ENCODE data around the gene GADD45B.

Gene GADD45B, protein sequence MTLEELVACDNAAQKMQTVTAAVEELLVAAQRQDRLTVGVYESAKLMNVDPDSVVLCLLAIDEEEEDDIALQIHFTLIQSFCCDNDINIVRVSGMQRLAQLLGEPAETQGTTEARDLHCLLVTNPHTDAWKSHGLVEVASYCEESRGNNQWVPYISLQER

DNA sequence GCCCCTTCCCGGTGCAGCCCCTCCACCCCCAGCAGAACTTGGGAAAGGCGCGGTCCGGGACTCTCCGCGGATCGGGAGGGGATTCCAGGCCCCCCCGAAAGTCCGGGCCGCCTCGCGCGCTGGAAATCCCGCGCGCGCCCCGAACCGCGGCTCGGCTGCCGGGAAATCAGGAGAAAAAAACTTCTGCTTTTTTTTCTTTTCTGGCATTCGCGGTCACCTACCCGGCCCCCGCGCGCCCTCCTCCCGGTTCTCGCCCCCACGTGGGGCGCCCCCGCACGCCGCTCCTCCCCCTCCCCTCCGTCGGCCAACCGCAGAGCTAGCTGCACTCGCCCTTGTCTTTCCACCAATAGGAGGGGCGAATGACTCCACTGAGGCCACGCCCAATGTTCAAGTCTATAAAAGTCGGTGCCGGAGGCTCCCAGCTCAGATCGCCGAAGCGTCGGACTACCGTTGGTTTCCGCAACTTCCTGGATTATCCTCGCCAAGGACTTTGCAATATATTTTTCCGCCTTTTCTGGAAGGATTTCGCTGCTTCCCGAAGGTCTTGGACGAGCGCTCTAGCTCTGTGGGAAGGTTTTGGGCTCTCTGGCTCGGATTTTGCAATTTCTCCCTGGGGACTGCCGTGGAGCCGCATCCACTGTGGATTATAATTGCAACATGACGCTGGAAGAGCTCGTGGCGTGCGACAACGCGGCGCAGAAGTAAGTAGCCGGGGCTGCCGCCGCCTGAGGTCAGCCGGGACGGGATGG is at the start of gene GADD45B:
GADD45B (plus strand) TSS at position 426 of the 749 bp plus-strand sequence; CDS start at position 658, 232 bp downstream.
- DNase-seq, result peak; percentile 76

DNA sequence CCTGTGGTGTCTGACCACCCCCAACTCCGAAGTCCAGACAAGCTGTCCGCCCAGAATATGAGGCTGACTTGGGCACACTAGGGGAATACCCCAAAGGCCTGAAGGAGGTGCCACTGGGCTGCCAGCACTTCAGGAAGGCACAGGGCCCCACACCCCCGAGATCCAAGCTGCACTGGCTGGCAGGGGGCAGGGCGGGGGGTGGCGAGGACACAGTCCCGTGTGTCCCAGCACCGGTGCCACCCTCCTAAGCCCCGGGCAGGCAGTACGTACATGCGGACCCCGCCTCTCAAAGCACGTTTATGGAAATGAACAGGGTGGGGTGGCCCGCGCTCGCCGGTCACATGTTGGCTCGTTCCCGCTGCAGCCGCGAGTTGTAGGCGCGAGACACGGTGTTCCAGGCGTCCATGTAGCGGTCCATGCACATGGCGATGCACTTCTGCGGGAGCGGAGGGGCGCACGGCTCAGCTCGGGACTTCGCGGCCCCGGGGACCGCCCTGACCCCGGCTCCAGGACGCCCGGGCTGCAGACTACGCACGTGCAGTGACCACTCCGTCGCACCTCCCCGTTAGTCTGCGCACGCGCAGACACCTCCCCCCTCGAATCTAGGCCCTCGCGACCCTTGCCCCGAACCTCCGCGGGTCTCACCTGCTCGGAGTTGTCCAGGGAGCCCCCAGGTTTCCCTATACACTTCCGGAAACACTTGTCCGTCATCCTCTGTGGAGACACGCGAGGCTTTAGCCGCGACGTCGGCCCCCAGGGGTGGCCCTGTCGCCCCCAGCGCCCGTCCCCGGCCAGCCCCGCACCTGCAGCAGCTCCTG is 49.1 kb upstream of the GADD45B start:
- DNase-seq, result no peak

DNA sequence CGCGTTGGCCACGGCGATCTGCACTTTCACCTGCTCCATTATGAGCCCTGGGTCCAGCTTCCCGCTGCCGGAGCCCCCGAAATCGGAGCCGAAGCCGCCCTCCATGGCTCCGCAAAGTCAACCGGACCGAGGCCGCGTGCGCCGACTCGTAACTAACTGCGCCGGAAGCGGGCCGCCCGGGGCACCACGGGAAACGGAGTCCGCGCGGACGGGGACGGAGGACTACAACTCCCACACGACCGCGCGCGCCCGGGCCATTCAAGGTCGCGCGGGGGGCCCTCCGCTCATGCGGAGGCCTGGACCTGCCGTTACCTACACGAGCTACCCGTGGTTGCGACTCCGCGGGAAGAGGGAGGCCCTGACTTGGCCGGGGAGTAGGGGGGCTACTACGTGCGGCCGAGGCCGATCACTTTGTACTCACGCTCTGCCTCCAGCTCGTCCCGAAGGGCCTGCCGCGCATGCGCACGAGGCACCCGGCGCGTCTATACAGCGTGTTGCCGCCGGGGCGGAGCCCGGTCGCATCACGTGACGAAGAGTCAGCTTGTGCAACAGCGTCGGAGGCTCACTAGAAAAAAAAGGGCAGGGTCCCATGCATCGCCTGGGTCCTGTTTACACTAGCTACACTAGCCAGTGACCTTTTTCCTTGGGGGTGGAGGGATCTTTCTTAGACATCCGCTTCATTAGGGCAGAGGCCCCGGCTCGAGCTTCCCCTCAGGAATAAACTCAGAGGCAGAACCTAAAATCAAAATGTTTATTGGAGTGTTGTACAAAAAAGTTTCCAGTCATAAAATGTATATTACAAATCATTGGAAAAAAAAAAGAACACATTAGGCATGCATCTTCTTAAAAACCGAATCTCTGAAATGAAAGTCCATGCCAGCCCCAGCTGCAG is 48.3 kb upstream of the GADD45B start, which contains the start of gene TIMM13:
TIMM13 (minus strand) TSS at position 158 of the 892 bp plus-strand sequence; CDS start at position 105, 53 bp downstream.
- DNase-seq, result peak; percentile 26

DNA sequence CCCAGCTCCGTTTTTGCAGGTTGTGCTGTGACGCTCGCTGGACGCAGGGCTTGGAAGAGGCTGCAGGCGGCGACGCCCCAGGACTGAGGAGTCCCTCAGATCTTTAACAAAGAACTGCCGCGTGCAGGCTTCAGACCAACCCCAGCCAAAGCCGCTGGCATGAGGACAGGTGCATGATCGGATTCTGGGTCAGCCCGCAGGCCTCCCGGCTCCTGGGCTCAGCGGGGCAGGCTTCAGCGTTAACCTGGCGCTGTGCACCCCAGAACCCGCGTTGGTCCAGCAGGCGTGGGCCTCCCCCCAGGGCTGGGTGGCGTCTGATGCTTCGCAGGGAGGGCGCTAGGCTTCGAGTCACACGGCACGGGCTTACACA is 47.6 kb upstream of the GADD45B start:
- no peak for DNase-seq

DNA sequence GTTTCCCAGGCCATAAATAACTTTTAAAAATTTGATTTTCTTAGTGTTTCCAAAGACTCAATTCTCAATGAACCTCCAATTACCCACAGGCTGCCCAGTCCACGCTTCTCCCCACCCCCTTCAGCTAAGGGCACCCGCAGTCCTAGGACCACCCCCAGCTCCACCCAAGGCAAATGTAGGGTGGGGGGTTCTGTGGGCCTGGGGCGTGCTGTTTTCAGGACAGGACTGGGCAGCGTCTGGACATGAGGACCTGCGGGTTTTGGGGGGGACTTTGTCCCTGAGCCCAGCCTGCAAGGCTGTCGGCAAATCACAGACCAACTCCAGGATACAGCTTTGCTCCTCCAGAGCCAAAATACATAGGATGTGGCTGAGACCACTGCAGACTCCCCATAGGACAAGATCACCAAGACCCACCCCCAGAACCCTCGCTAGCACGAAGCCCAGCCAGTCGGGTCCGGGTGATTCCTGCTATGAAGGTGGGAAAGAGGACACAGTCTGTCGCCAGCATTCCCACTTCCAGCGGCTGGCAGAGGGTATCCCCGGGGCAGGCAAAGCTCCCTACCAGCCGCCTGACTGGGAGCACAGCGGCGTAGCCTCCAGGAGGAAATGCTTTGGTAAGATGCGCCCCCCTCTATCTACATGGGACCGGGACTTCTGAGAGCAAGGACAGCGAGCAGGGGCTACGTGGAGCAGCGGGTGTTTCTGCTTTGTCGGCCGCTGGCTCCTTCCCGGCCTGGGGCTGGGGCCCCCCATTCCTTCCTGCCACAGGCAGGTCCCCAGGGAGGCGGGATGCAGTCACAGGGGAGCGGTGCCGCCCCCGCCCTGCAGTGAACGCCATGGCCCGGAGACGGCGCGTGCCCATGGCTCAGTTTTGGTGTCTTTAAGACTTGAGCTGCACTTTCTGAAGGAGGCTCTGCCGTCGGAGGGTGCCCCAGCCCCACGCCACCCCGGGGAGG is 46.9 kb upstream of the GADD45B start:
- no peak for DNase-seq

DNA sequence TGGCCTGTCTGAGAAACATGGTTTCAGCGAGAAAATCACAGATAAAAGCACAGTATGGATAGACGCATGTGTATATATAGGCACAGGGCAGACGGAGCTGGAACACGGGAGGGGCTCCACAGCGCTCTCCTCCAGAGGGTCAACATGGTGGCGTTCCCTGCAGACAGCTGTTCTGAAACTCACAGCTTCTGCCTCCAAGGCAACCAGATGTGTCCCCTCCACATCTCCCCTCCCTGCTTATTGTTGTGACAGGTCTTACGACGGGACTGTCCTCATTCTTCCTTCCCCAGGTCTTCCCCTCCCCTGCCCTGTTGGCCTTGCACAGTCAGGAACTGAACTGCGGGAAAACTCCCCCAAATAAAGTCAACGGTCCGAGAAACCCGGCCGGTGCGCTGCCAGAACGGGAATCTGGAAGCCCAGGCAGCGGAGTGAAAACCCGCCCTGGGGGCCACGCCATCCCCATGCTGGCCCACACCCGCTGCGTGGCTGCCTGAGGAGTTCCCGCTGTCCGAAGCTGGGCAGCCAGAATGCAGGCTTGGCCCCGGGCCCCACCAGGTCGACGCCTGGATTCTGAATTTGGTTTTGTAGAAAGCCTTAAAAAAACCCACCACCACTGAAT is 45.9 kb upstream of the GADD45B start:
- DNase-seq, result no peak

DNA sequence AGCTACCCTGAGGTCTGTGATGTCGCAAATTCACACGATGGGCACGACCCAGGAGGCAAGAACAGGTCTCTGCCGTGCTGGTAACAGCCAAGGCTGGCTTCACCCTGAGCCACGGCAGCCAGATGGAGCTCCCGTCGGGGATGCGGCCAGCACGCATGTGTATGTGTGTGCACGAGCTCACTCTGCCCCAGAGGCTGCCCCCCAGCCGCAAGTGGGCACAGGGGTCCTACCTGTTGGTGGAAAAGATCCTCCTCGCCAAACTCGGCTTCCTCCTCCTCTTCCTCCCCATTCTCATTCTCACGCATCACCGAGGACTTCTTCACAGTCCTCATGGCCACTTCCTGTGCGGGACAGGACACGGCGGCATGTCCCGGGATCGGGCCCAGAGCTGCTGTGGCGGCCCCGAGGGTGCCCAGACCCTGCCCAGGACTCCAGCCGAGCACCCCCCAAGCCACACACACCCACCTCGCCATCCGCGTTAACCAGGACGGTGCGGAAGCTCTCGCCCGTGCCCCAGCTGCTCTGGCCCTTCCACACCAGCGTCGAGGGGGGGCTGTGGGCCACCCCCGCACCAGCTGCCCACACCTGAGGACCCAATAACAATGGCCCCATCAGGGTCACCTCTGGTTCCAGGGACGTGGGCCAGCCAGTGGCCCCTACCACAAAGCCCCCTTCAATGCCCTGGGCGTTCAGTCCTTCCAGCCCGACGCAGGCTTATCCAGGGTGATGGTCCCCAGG is 44.4 kb upstream of the GADD45B start:
- no peak for DNase-seq

DNA sequence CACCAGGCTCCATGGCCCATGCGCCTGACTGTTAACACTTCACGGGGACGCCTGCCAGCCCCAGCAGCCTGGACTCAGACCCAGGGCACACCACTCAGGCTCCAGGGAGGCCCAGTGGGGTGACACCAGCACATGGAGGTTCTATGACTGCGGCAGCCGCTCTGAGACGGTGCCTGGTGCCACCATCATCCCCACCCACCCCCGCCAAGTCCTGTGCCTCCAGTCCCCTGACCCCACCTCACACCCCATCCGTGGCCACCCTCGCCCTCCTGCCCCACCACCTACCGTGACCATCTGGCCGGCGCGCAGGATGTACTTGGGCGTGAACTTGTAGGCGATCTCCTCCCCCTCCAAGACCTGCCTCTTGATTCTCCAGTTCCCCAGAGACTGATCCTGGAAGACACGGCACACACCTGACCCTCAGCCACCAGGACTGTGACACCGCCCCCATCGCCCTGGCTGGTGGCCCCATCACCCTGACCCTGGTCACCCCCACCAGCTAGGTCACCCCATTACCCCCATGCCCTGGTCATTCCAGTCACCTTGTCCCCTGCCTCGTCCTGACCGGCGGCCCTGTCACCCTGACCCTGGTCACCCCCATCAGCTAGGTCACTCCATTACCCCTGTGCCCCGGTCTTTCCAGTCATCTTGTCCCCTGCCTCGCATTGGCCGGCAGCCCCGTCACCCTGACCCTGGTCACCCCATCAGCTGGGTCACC is 43.6 kb upstream of the GADD45B start:
- DNase-seq, result no peak

DNA sequence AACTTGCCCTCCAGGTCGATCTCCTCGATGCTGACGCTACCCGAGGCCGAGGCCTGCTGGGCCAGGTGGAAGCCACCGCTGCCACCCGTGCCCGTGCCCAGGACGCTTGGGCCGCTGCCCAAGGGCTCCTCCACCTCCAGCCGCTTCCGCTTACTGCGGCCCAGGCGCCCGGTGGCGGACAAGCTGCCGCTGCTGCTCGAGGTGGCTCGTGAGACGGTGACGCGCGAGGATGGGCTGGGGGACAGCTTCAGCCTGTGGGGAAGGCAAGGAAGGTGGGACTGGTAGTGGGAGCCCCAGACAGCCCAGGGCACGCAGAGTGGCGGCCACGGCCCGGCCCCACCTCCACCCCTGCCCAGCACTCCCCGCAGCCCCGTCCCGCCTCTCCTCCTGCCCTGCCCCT is 42.1 kb upstream of the GADD45B start:
- DNase-seq, result no peak

DNA sequence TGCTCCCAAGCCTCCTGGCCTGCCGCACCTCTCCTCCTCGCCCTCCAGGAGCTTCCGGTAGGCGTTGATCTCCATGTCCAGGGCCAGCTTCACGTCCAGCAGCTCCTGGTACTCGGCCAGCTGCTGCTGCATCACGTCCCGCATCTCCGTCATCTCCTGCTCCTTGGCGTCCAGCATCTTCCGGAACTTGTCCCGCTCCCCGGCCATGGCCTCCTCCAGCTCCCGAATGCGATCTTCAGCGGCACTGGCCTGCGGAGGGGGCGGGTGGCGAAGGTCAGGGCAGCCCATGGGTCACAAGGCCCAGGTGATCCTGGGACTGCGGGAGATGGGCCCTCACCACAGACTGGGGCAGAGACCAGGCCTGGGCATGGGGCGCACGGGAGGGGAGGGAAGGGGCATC is 41.7 kb upstream of the GADD45B start:
- DNase-seq, result no peak

DNA sequence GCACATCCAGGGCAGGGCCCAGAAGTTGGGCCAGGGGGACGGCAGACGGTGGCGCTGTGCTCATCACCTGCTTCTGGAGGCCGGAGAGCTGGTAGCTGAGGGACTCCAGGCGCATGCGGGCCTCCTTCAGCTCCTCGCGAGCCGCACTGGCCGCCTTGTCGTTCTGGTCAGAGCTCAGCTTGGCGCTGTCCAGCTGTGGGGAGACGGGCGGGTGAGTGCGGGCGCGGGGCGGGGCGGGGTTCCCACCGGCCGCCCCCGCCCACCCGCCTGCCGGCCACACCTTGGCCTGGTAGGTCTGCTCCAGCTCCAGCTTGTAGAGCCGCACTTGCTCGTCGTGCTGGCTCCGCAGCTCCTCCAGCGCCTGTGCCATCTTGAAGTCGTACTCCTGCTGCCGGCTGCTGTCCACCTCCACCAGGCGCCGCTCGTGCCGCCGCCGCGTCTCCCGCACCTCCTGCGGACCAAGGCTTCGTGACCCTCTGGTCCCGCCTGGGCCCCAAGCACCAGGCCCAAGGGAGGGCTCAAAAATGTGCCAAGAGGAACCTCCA is 41.1 kb upstream of the GADD45B start:
- no peak for DNase-seq

DNA sequence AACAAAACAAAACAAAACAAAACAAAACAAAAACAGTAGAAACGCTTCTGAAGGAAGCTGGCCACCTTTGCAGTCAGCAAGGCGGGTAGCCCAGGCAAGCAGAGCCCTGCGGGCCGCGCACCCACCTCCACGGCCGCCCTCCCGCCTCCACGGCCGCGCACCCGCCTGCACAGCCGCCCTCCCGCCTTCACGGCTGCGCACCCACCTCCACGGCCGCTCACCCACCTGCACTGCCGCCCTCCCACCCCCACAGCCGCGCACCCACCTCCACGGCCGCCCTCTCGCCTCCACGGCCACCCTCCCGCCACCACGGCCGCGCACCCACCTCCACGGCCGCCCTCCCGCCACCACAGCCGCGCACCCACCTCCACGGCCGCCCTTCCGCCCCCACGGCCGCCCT is 39.5 kb upstream of the GADD45B start:
- DNase-seq, result no peak

DNA sequence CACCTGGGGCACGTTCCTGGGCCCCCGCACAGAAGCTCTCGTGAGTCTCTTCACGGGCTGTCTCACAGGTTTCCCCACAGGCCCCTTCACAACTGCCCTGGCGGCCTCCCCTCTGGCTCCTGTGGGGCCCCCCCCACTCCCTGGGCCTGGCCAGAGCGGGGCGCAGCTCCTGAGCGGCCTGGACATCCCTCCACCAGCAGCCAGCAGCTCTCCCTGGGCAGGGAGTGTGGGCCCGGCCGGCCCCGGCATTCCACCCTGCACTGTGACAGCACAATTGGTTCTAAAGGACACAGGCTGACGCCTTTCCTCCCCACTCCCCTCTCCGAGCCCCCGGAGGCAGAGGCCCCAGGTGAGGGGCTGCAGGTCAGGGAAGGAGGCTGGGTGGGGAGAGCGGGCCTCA is 39.0 kb upstream of the GADD45B start:
- DNase-seq, result no peak

DNA sequence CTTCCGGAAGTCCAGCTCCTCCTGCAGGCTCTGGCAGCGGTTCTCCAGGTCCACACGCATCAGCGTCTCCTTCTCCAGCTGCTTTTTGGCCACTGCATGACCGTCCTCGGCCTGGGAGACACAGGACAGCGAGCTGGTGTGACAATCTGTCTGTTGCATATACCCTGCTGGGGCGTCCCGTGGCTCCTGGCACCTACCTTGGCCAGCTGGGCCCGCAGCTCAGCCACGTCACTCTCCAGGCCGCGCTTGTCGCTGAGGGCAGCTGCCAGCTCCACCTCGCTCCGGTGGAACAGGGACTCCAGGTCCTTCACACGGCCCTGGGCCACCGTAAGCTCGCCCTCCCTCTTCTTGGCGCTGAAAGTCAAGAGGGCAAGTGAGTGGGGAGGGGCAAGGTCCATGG is 37.7 kb upstream of the GADD45B start:
- no peak for DNase-seq

DNA sequence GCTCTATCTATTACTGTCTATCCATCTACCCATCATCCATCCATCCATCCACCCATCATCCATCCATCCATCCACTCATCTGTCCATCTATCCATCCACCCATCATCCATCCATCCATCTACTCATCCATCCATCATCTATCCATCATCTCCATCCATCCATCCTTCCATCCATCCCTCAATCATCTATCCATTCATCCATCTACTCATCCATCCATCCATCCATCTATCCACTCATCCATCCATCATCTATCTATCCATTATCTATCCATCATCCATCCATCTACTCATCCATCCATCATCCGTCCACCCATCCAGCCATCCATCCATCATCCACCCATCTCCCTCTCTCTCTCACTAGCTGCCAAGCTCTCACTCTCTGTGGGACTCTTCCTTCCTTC is 35.4 kb upstream of the GADD45B start:
- no peak for DNase-seq

DNA sequence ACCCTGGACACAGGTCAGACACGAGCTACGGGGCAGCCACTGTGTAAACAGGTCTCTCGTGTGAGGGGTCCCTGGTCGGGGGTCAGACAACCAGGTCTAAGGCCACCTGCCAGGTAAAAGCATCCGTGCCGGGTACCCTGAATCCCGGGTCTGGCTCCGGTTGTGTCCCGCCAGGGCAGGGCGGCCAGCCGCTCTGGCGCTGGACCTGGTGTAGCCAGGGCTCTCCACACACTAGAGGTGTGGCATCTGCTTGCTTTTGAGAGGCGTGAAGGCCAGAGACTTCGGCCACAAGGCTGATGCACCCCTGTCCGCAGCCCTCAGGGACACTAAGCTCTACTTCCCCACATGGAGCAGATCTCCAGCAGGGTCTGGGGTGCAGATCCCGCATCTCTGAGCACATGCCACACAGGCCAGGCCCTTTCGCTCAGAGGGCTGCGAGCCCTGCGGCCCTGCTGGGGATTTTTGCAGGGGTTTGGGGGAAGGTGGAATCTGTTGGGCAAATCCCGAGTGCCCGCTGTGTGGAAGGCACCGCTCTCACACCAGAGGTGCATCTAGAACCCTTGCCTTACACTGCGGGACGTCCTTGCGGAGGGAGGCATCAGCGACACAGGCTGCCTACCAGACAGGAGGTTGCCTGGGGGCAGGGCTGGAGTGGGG is 34.7 kb upstream of the GADD45B start:
- DNase-seq, result no peak

DNA sequence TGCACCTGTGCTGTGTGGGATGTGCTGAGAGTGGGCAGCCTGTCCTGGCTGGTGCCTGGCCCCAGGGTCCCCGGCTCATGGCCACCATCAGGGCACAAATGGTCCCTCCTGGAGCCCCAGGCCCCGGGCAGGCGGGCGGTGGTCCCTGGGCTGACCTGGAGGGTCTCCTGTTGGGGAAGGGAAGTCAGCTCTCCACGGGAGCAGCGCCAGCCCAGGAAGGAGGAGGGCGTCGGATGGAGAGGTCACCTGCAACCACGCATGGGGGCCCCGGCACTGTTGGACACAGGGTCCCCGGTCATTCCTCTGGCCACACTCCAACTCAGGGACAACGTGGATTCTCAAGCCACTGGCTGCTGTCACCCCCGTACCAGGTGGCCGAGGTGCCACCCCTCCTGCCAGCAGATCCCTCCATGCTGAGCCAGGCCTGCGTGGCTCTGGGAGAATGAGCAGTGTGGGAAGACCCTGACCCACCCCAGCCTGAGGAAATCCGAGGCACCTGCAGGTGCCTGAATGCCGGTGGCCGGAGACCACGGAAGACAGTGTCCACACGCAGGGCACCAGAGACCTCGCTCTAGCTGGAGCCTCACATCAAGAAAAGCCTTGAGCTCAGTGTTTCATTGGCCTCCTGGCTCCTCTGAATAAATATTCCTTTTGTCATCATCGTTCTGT is 32.7 kb upstream of the GADD45B start:
- no peak for DNase-seq

DNA sequence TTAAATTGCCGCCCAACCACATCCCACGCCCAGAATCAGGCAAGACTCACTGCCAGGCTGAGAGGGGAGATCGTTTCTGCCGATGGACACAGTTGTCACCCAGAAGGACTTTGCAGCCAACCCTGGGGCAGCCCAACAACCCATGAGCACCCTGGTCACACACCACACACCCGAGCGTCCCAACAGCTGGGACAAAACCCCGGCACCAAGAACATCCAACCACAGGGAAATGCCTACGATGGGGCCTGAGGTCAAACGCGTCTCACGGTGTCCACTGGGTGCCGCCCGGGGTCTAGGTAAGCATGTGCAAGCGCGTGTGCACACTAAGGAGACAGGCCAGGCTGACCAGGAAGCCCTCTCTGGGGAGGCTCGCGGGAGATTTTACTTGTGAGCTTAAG is 32.1 kb upstream of the GADD45B start:
- DNase-seq, result no peak

Measured in SIG-M5 (cell line).